Measurements from ENCODE around the gene RFT1.

GRCh38 chr3:53156368-53156834 lies 26.2 kb upstream of the RFT1 start:
- TF ChIP-seq CTCF (conservative IDR thresholded peaks at IDR 0.05 in 1 of 2, IDR thresholded peaks at IDR 0.05 in 1 of 2; ENCODE audit: low read depth in 1 of 2, low read length in 2 of 2) (no peak), EZH2 (IDR thresholded peaks at IDR 0.05; ENCODE audit: low read length, missing control alignments) (no peak)

Data from fibroblast of lung (primary cell).